GM21367 (cell line): ENCODE measurements around the gene YBEY.

ENCODE experiments used
- ATAC-seq: cut with Tn5 transposase; IDR thresholded peaks from one replicate; pipeline ENCODE4 v1.9.1; 2021; ENCODE audit not compliant: unreplicated experiment

YBEY gene

DNA sequence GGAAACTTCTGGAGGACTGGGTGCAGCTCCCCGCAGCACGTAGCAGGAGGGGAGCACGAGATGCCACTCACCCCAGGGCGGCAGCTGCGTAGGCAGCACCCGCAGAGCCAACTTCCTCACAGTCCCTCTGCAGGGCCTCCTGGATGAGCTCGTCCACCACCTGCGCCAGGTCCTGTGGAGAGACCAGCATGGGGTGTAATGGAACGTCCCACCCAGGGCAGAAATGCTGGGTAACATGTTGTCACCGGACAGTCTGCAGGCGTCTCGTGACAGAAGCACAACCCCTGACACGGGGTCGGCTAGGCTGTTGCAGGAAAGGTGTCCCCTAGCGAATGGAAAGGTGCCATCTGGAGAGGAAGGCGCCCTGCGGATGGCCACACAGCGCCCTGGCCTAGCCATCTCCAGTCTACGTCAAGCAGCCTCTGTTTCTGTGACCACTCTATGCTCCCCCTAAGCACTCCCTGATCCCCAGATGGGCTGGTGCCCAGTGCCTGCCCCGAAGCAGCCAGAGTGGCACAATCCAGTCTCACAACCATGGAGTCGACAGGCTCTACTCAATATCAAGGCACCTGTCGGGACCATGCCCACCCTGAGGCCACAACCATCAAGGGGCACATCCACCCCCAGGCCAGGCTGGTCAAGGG is 22.0 kb upstream of the YBEY start:
- ATAC-seq: no peak

DNA sequence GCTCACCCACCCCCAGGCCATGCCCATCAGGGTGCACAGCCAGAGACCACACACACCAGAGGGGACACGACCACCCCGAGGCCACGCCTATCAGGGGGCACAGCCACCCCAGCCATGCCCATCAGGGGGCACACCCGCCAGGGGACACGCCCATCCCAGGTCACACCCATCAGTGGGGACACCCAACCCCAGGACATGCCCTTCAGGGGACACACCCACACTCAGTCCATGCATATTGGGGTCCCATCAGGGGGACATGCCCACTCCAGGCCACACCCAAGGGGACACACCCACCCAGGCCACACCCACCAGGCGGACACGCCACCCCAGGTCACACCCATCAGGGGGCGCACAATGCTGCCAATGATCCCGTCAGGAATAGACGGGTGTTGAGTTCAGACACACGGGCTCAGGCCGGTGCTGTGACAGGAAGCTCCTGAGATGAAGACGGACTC is 21.4 kb upstream of the YBEY start:
- ATAC-seq: no peak

DNA sequence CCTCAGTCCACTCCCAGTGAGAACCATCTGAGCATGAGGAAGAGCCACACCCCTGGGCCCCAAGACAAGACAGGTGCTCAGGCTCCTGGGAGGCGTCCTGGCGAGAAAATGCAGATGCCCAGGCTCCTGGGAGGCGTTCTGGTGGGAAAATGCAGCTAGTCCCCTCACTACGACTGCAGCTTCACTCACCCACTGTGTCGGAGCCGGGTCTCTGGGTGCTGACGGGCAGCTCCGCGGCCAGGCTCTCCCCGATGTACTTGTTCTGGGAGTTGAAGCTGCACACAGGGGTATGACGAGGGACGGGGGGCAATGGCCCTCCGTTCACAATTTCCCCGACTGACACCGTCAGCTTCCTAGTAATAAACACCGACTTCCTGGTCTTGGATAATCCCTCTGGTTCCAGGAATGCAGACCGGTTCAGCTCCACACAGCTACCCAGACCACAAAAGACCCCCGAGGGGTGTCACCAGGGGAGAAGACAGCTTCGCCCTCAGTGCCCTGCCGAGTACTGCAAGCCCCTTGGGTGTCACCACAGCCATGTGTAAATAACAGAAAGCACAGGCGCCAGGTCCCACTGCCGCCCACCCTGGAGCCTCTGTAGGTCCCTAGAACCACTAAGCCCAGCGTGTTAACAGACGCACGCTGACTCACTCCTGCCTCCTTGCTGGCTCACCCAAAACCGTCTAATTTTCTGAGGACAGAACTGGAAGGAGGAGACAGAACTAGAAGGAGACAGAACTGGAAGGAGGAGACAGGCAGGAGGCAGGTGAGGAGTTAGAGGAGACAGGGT is 20.2 kb upstream of the YBEY start:
- ATAC-seq: no peak

DNA sequence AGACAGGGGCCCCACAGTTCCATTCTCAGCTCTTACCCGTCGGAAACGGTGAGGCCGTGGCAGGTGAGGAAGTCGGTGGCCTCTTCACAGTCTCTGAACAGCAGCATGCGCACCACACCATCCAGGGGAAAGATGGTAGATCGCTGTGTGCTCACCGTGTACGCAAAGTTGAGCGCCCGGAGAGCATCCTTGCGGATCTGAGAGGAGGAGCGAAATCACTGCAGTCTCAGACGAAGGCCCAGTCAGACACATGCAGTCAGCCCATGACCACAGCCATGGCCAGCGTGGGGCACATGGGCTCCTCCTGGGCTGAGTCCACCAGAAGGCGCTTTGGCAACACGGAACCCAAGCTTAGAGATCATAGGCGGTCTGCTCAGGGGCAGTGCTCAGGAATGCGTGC is 19.2 kb upstream of the YBEY start:
- no peak for ATAC-seq

- no peak for ATAC-seq
Measured at GRCh38 chr21:46268371-46268770, 17.8 kb upstream of the YBEY start.

- ATAC-seq: no peak
Measured at GRCh38 chr21:46269466-46269865, 16.7 kb upstream of the YBEY start.

GRCh38 chr21:46273341-46273740 is 12.8 kb upstream of the YBEY start:
- ATAC-seq: no peak

DNA sequence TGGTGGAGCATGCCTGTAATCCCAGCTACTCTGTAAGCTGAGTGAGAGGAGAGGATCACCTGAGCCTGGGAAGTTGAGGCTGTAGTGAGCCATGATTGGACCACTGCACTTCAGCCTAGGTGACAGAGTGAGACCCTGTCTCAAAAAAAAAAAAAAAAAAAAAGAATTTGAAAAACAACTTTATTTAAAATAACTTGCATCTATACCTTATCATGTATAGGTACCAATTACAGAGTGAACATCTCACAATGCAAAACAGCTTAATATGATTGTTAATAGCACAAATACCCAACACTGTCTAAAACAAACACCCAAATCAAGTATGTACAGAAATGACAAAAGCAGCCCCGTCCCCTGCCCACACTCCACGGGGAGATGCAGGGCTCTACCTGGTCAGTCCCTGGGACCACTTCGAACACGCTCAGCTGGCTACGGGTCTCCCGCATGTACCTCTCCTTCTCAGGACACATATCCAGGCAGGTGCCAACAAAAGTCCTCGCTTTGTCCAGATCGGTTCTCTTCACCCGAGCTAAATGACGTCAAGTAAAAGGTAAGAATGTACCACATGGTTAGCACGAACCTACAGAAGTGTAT is 11.2 kb upstream of the YBEY start:
- no peak for ATAC-seq

- no peak for ATAC-seq
Measured at GRCh38 chr21:46284077-46284644, 2.0 kb upstream of the YBEY start.

- no peak for ATAC-seq
Measured at GRCh38 chr21:46284733-46285132, 1.4 kb upstream of the YBEY start.

DNA sequence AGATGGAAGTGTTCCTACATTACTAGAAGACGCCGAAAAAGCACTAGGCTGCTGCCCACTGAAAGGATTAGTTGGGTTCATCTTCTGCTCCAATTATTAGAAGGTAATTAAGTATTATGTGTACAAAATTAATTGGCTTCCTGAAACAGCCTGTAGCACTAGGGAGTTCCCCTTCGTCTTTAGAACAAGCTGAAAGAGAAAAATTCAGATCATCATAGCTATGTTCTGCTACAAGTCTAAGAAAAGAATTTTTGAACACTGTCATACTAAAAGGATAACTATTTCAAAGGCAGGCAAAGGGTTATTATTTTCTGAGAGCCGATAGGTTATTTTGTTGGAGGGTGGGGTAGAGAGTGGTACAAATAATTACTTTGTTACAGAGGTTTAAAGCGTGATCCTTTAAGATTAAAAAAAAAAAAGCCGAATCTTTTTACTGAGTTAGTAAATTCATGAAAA is 908 bp upstream of the YBEY start, which contains the start of gene MCM3AP:
TSS of gene MCM3AP (minus strand) at position 406 of the 456 bp plus-strand sequence. CDS start at position 81, 325 bp downstream.
- no peak for ATAC-seq

GRCh38 chr21:46286648-46287002 is 483 bp downstream of the YBEY start:
- ATAC-seq: no peak

DNA sequence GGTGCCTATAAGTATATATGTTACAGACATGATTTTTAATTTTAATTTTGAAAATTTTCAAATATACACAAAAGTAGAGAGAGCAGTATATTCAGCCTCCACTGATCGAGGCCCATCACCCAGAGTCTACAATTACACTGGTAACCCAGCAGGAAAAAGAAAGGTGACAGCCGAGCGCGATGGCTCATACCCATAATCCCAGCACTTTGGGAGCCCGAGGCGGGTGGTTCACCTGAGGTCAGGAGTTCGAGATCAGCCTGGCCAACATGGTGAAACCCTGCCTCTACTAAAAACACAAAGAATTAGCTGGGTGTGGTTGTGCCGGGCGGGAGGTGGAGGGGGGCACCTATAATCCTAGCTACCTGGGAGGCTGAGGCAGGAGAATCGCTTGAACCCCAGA is 1.4 kb downstream of the YBEY start:
- ATAC-seq: no peak

DNA sequence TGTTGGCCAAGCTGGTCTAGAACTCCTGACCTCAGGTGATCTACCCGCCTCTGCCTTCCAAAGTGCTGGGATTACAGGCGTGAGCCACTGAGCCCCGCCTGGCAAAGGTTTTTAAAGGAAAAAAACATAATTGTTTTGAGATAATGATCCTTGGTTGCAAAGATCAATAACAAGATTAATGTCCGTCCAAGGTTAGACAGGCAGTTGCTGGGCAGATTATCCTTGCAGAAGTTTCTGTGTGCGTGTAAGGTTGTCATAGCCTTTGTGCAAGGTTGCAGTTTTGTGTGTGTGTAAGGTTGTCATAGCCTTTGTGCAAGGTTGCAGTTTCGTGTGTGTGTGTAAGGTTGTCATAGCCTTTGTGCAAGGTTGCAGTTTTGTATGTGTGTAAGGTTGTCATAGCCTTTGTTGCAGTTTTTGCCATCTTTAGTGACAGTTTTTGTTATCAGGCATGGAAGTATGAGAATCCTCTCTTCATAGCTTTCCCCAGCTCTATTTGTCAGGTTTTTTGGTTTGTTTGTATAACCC is 3.6 kb downstream of the YBEY start:
- ATAC-seq: no peak

GRCh38 chr21:46291561-46291960 is 5.4 kb downstream of the YBEY start:
- no peak for ATAC-seq

- ATAC-seq: no peak
Measured at GRCh38 chr21:46294647-46295176, 8.6 kb downstream of the YBEY start.

GRCh38 chr21:46295177-46295770 is 9.1 kb downstream of the YBEY start:
- no peak for ATAC-seq

DNA sequence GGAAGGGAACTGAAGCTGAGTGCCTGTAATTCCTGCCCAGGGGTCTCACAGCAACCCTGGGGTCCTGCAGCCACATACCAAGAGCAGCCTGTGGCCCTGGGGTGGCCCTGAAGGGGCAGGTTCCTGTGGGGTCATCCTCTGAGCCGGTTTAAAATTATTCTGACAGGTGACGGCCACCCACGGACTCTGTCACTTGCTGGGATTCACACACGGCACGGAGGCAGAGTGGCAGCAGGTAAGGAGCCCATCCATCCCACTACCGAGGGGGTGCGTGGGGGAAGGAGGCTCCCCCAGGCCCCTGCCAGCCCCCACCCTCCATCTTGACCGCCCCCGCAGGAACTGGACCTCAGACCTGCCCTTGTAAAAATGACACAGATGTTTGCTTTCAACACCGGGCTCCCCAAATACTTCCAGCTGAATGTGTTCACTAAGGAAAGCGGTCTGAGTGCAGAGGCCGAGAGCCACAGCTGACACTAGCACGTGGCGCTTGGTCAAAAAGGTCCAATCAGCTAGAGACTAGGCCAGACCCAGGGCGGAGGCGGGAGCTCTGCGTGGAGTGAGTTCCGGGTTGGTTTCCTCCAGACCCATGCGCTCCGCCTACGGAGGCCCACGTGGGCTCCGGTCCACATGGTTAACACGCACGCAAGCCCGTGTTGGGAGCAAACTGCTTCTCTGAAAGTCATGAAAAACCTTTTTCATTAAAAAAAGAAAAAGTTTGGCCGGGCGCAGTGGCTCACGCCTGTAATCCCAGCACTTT is 10.0 kb downstream of the YBEY start:
- no peak for ATAC-seq

- ATAC-seq: no peak
Measured at GRCh38 chr21:46297338-46298271, 11.5 kb downstream of the YBEY start.
